Left lobe of liver (tissue), 2 donors: ENCODE data around the gene CCNG2. TPM values are rescaled to one million over a fixed set of nuclear protein-coding genes. Genes with fewer than 3 reads are reported as not detected.
A peak's percentile ranks its signal among the peaks of the same experiment; 100 is the strongest.

Source experiments
- ATAC-seq: fragments of 200-7000 bp; cut with Tn5 transposase; one replicate; pipeline ENCODE4 v1.9.1; 2020; ENCODE audit warnings: mild to moderate bottlenecking, moderate library complexity
- DNase-seq: peaks from one replicate; pipeline ENCODE4 v3.0.0-alpha.2; 2020; ENCODE audit warnings: low spot score
- total RNA-seq: library from RNA; stranded (reverse); gene quantifications from one replicate; pipeline ENCODE4 v1.2.1, GENCODE V29; 2021
- donor health status: DM: no; HTN: no; CAD: no; lungs with moderate emphysema.
- donor health status: DM: no; HTN: yes; CAD: no.

Gene CCNG2
- total RNA-seq, 1 donor from 2014 or later: 5.3 TPM

DNA sequence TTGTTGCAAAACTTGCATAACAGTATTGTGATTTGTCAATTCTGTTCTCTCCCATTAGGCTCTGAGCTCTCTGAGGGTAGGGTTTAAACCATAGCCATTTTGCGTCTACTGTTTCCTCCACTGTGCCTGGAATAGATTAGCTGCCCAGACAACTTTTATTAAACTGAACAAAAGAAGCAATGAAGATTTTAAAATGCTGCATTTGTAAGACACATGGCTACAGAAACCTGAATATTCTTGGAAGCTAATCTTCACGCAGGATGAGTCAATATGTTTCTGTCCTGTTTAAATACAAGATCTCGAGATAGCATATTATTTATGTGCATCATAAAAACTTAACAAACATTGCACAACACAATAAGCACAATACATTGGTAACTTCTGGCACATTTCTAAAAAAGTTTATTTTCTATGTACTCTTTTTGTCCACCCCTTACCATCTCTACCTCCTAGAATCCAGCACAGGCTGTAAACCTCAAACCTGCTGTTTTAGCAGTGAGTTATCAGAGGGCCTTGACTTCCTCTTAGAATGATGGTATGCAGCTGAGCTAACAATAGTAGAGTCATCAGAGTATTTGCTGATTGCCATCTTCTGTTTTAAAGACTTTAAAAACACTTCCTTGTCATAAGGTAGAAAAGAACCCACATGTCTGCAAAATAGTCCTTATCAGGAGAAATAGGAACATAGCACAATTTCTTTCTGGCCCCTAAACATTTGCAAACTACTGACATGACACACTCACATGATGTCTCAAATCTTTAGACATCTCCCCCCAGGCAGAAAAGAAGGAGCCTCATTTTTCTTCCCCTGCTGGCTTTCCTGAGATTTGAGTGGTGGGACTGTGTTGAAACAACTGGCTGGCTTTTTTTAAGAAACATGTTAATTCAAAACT, 10.6 kb upstream of the CCNG2 start:
- no peak for DNase-seq
- ATAC-seq: no peak

DNA sequence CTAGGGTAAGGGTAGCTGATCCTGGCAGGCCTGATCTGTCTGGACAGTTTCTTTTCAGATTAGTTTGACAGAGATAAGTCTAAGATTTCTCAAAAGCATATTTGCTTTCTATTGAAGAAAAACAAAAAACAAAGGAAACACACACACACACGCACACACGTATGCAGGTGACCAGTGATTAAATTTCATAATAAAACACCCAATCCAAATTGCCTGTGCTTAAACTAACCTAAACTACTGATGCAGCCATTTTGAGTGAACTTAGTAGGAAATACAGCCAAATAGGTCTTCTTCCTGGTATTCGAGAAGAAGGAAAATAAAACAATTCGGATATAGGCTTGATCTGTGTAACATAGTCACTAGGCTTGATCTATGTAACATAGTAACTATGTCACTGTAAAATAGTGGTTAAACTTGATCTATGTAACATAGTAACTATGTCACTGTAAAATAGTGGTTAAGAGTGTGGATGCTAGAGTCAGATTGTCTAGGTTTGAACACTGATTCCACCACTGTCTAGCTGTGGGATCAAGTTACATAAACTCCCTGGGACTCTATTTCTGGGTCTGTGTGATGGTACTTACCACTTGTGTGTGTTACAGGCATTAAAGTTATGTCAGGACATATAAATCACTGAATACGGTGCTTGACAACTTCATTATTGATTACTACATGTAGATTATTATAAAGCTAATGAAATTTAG, 9.8 kb upstream of the CCNG2 start:
- no peak for ATAC-seq
- DNase-seq: no peak

DNA sequence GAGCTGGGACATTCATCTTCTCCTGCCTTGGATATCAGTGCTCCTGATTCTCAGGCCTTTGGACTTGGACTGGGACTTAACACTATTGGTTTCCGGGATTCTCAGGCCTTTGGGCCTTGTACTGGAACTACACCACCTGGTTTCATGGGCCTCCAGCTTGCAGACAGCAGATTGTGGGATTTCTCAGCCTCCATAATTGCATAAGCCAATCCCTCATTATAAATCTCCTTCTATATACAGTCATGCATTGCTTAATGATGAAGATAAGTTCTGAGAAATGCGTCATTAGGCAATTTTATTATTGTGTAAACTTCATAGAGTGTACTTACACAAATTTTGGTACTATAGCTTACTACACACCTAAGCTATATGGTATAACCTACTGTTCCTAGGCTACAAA, 8.9 kb upstream of the CCNG2 start:
- ATAC-seq (no peak), DNase-seq (no peak)

DNA sequence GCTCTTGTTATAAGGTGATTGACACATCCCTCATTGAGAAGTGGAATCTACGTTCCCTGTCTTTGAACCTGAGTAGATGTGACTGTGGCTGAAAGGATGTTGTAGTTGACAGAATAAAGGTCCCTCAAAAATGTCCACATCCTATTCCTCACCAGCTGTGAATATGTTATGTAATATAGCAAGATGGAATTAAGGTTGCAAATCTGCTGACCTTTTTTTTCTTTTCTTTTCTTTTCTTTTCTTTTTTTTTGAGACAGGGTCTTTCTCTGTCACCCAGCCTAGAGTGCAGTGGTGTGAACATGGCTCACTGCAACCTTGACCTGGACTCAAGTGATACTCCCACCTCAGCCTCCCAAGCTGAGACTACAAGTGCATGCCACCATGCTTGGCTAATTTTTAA, 7.2 kb upstream of the CCNG2 start:
- no peak for DNase-seq
- no peak for ATAC-seq

DNA sequence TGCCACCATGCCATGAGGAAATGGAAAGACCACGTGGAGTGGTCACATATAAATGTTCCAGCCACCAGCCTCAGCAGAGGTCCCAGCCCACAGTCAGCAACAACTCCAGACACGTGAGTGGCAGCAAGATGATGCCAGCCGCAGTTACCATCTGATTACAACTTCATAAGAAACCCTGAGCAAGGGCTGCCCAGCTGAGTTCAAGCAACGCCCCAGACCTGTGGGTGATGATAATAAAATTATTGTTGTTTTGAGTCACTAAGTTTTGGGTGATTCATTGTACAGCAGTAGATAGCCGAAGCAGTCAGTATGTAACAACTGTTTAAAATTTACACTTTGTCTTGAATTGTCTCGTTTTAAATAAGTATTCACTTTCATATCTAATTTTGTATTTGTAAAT, 5.8 kb upstream of the CCNG2 start:
- ATAC-seq: no peak

DNA sequence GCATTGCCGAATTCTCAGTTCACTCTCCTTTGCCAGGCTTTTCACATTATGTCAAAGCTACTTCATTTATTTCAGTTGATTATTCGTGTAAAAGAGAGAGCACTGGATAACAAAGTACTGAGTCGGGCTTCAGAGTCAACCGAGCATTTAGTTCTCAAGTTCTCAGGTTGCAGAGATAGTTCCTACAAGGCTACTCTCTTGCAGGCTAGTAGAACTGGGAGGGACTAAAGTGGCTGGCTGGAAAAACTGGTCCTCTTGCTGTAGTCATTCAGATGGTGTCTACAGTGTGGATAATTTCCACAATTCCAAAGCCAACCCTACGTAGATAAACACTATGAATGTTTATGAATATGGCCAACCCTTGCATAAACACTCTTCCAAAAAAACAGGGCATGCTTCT, 4.6 kb upstream of the CCNG2 start:
- ATAC-seq (no peak), DNase-seq (no peak)

More for the DNA sequence above, 5.8 kb upstream of the CCNG2 start:
- DNase-seq: no peak

DNA sequence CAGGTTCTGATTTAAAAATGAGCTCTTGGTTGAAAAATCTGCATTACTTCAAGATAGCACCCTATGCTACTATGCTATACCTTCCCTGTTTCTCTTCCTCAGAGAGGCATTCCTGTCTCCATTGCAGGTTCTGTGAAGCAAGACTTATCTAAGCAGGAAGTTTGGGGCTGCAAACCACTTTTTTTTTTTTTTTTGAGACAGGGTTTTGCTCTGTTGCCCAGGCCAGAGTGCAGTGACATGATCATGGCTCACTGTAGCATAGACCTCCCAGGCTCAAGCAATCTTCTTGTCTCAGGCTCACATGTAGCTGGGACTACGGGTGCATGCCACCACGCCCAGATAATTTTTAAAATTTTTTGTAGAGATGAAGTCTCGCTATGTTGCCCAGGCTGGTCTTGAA, 4.0 kb upstream of the CCNG2 start:
- DNase-seq: no peak
- no peak for ATAC-seq

DNA sequence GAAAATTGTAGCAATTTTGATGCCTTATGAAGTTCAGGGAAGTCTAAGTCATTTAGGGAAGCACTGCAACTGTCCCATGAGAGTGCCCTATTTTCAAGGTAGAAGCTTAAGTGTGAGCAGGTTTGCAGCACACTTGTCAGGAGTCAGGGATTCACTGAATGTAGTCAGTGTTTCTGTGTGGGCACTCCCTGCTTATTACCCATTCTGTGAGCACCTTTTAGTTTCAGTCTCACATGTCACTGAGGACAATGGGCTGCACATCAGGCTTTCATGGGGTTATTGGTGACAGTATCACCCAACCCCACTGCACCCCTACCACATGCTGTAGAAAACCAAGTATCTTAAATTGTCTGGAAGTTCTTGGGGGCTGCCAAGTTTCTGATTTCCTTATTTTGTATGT, 2.9 kb upstream of the CCNG2 start:
- DNase-seq (no peak), ATAC-seq (no peak)

DNA sequence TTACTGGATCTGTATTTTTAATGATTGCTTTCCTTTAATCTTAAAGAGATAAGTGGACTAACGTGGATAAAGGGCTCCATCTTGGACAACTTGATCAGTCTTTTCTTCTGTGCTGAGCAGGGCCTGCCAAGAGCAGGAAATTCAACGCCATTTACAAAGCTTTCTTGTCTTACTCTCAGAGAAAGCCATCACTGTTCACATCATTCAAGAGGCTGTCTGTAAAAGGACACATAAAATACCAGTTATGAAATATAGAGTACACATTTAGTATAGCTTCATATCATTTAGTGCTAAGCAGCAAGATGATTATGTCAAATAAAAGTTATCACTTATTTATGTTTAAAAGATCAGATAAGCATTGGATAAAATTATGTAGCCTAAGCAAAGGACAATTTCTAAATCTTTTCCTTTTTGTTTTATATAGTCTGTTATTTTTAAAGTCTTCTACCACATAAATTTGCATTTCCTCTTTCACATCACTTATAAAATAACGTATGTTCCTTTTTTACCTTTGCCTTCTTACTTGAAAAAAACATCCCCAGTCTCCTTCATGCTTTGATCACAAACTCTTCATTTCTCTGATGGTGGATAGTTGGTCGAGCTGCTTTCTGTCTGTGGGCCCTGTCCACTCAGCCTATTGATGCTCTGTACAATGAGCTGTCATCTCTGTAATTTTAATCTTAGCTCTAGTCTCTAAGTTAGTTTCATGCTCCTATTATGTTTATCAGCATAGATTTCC, 2.1 kb upstream of the CCNG2 start:
- no peak for ATAC-seq
- no peak for DNase-seq

DNA sequence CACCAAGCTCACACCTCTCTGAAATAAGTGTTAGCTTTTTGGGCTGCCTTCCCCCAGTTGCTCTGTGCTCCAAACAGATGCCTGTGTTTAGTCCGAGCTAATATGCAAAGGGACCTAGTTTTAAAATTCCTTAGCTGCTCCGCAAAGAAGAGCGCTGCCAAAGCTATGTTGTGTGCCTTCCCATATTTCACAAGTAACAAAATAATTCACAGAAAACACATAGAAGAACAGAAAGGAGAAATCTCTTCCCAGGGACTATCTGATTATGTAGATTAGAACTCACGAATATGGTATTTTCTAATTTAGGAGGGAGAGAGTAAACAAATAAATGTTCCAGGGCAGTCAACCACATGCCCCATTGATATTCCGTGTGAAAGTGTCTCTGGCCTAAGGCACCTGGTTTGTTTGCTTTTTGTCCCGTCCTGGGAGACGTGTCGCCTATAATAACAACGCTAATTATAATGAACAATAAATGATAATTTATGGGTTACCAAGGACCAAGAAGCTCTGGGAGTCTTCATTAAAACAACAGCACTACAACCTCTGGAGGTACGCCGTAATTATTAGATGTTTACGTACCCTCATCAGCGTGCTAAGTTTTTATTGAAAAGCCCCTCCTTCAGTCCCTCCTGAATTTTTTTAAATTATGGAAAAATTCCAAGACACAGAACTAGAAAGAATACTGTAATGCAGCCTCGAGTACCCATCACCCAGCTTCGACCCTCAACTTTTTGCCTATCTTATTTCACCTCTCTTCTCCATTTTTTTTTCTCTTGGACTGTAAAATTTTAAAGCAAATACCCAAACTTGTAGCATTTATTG, 1.2 kb upstream of the CCNG2 start:
- ATAC-seq (no peak), DNase-seq (no peak)

DNA sequence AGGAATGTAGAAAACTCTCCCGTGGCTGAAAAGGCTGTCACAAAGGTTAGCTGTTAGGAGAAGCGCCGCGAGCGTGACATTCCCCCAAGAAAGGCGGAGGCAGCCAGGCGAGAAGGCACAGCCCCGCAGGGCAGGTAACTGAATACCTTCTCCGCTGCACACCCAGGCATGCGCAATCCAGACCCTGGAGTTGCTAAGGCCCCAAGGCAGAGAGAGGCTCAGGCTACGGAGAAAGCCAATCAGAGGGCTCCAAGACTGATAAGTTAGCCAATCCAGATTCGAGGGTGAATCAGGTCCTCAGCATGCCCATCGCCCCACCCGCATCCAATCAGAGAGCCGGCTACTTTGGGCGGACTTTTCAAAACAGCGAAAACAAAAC, 485 bp upstream of the CCNG2 start:
- DNase-seq (peak; percentile 97), ATAC-seq (peak; percentile 89)

DNA sequence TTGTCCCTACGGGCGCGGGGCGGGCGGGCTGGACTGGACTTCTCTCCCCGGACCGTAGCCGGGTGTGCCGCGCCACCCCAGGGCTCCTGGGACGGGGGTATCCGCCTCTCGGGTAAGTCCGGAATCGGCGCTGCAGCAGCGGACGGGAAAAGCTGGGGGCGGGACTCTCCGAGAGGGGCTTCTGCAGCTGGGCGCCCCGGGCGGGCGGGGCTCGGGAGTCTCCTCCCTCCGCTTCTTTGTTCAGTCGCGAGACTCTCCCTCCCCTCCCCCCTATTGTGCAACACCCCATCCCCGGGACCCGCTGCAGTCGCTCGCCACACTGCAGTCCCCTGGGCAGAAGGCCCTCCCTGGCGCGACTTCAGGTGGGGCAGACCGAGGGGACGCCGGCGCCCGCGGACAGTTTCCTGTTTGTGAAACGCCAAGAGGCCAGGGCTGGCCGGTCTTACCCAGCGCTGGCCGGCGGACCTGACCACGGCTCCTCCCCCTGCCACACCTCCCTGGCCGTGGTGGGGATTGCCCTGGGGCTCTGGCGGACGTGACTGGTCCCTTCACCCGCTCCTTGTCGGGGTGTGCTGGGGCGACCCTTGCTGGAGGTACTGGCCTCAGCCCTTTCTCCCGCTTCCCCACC, 966 bp downstream of the CCNG2 start:
- peak; percentile 74 for ATAC-seq
- DNase-seq: peak; percentile 84

DNA sequence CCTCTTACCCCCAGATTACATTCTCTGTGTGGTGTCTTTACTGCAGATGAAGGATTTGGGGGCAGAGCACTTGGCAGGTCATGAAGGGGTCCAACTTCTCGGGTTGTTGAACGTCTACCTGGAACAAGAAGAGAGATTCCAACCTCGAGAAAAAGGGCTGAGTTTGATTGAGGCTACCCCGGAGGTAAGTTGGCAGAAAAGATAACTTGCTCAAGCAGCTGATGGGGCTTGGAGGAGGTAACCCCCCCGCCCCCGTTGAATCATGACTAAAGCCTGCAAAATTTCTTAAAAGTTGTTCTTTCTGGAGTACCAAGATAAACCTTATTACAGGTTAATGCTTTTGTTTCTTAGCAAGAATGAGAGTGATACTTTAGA, 1.5 kb downstream of the CCNG2 start:
- DNase-seq: no peak
- ATAC-seq: no peak

DNA sequence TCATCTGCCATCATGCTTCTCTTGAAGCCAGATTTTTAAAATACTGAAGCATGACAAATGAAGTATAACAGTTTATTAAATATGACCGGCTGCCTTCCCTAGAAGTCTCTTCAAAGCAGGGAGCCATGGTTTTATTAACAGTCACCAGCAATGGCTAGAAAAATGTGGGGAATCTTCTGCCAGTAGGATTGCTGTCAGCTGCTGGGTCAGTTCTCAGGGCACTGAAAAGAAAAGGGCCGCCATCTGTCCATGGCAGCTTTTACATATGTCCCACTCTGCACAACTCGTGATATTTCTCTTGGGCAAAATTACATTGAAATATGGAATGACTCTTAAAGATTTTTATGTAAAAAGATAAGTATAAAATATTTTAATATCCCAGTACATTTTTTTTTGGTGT, 2.8 kb downstream of the CCNG2 start:
- ATAC-seq (no peak), DNase-seq (no peak)

DNA sequence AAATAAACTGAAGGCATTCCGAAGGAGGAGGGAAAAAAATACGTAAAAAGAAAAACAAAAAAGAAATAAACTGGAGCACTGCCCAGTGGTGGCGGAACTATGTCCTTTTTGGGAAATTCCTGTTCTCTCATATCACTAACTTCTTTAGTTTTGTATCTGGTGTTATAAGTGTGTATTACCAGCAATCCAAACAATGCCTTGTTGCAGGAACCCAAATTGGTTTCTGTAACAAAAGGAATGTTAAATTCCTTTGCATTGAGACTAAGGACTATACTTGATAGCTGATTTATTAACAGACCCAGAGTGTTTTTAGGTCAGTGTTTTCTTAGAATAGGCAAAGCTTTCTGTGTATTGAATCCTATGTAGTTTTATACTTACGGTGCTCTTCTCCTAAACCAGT, 6.6 kb downstream of the CCNG2 start:
- no peak for ATAC-seq
- no peak for DNase-seq

DNA sequence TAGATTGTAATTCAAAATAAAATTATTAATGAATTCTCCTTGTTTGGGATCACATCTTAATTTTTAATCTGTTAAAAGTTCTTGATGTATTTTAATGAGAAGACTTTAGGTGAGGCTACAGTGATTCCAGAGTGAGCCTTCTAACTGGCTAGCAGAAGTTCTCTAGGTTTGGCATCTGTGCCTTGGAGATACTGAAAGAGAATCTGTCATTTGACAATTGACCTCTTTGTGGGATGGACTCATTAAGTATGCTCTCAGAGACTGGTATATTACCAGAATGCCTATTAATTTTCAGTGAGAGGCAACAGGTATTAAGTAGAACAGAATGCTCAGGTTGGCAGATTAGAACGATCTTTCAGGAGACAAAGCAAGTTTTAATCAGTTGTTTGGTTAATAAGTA, 10.2 kb downstream of the CCNG2 start:
- ATAC-seq (no peak), DNase-seq (no peak)

DNA sequence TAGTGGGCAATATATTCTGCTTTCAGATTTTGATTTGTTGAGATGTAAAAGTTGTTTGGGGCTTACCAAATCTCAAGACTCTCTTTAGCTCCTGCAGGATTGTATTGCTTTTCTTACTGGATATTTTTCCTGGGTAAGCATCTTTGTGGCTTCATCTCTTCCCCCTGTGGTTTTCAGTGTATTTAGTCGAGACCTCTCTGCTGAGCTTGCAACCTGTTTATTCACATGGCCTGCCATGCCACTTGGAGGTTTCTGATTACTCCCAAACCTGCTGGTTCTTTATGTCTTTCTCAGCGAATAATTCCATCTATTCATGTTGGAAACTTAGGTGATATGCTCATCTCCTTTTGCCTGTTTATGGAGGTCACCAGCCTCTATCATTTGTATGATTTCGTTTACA, 10.9 kb downstream of the CCNG2 start:
- no peak for DNase-seq
- ATAC-seq: no peak

DNA sequence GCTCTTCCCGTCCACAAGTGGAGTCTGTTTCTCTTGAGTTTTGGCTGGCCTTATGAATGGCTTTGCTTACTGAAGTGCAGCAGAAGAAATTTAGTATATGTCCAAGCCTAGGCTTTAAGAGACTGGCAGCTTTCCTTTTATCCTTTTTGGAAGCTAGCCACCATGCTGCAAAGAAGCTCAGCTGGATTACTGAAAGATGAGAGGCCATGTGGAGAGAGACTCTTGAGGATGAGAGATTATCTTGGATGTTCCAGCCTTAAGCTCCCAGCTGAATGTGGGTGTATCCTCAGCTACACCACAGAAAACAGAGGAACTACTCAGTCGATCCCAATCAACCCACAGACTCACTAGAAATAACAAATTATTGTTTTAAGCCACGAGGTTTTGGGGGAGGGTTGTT, 12.5 kb downstream of the CCNG2 start:
- ATAC-seq: no peak

DNA sequence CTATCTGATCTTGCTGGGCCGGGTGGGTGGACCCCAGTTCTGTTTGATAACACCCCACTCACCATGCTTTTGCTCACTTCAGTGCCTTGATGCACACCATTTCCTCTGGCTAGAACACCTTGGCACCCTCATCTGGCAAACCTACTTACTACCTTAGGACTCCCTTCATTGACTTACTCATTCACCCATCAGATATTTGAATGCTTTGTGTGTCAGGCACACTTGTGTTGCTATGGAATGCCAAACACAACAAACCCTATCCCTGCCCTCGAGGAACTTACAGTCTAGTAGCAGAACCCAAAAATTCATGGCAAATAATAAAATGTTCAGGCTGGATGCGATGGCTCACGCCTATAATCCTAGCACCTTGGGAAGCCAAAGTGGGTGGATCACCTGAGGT, 13.9 kb downstream of the CCNG2 start:
- ATAC-seq: no peak
- no peak for DNase-seq

More for the DNA sequence above, 12.5 kb downstream of the CCNG2 start:
- no peak for DNase-seq

DNA sequence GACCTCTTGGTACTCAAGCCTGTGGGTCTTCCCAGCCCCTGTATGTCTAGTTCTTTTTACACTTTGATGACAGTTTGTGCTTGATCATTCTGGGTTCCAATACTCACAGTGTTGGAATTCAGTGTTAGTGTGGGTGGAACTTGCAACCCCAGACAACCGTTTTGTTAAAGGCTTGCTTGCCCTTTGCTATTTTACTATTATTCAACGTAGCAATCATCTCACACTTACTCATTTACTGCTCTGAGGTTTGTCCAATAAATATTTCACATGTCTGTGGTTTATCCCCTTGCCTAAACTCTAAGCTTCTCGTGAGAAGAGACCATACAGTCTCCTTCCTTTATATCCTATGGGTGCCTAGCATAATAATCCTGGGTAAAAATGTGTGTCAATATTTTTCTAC, 15.3 kb downstream of the CCNG2 start:
- ATAC-seq (no peak), DNase-seq (no peak)

DNA sequence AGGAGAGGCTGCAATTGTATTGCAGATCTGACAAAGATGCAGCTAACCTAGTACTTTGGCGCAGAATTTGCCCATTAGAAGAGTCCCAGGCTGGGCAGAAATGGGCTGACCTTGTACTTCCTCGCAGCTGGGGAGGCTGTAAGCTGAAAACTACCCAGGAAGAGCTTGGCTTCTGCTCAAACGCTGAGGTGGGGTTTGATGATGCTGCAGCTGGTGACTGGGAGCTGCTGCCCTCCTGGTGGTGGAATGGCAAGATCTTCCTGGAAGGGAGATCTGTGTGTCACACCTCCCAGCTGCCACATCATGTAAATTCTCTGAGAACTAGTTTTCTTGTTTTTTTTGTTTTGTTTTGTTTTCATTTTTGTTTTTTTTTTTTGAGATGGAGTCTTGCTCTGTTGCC, 17.4 kb downstream of the CCNG2 start:
- DNase-seq: no peak
- no peak for ATAC-seq
